Sigmoid colon (tissue), 4 donors: ENCODE data around the gene C2orf49.

ENCODE experiments used
- CTCF ChIP-seq, 4 experiments: fragments of 450-650 bp in 3 of 4; fragments of 200-600 bp in 1 of 4; IDR thresholded peaks; one replicate each; pipeline ENCODE4 v1.5.1; 2016 to 2019; ENCODE audit warnings: antibody characterized with exemption in 4 of 4, mild to moderate bottlenecking in 3 of 4, moderate library complexity in 2 of 4
- EP300 ChIP-seq, 4 donors: sonication (generic); formaldehyde crosslinking; IDR thresholded peaks; one replicate each; pipeline ENCODE4 v1.6.1; 2017; ENCODE audit warnings: antibody characterized with exemption in 4 of 4
- POLR2A ChIP-seq, 2 donors: fragments of 450-650 bp; IDR thresholded peaks; one replicate each; pipeline ENCODE4 v1.6.1; 2016; ENCODE audit warnings: antibody characterized with exemption in 2 of 2, mild to moderate bottlenecking in 2 of 2, moderate library complexity in 2 of 2
- POLR2AphosphoS5 ChIP-seq, 4 donors: sonication (generic); formaldehyde crosslinking; IDR thresholded peaks; one replicate each; pipeline ENCODE4 v1.6.1; 2017; ENCODE audit warnings: antibody characterized with exemption in 4 of 4

GRCh38 chr2:105297216-105297615 lies 40.1 kb upstream of the C2orf49 start:
- TF ChIP-seq CTCF (IDR thresholded peaks at IDR 0.05): no peak
- TF ChIP-seq POLR2A (IDR thresholded peaks at IDR 0.05): no peak
- TF ChIP-seq POLR2AphosphoS5 (IDR thresholded peaks at IDR 0.05): no peak
- TF ChIP-seq EP300 (IDR thresholded peaks at IDR 0.05): no peak
